Suprapubic skin (tissue), 4 donors: ENCODE data around the gene DFFB. TPM values are rescaled to one million over a fixed set of nuclear protein-coding genes. Genes with fewer than 3 reads are reported as not detected.

Experiments
- DNase-seq, 2 donors: peaks; one replicate each; pipeline ENCODE4 v3.0.0-alpha.2; 2019; ENCODE audit warnings: low spot score in 2 of 2
- H3K27ac ChIP-seq: fragments of 200-600 bp; sonication (generic); one replicate; pipeline ENCODE4 v1.5.1; 2019
- H3K27me3 ChIP-seq: fragments of 200-600 bp; sonication (generic); one replicate; pipeline ENCODE4 v1.5.1; 2019
- H3K36me3 ChIP-seq: fragments of 200-600 bp; sonication (generic); one replicate; pipeline ENCODE4 v1.5.1; 2019
- H3K4me1 ChIP-seq: fragments of 200-600 bp; sonication (generic); one replicate; pipeline ENCODE4 v1.5.1; 2019
- H3K4me3 ChIP-seq: fragments of 200-600 bp; sonication (generic); one replicate; pipeline ENCODE4 v1.5.1; 2019; ENCODE audit warnings: mild to moderate bottlenecking
- H3K9me3 ChIP-seq: fragments of 200-600 bp; sonication (generic); one replicate; pipeline ENCODE4 v1.5.1; 2019
- EP300 ChIP-seq: sonication (generic); formaldehyde crosslinking; IDR thresholded peaks from one replicate; pipeline ENCODE4 v1.6.1; 2017; ENCODE audit warnings: antibody characterized with exemption
- POLR2A ChIP-seq, 2 donors: fragments of 450-650 bp; IDR thresholded peaks; one replicate each; pipeline ENCODE4 v1.6.1; 2017; ENCODE audit warnings: antibody characterized with exemption in 2 of 2, mild to moderate bottlenecking in 2 of 2, moderate library complexity in 2 of 2
- POLR2AphosphoS5 ChIP-seq, 3 donors: sonication (generic); formaldehyde crosslinking; IDR thresholded peaks; one replicate each; pipeline ENCODE4 v1.6.1; 2017; ENCODE audit warnings: antibody characterized with exemption in 3 of 3
- WGBS: methylation state at CpG from one replicate; pipeline ENCODE4 v1.1.5; 2018; 5-methylcytosine and 5-hydroxymethylcytosine counted together
- total RNA-seq, 4 donors: library from RNA; depleted of rRNA; stranded (reverse); fragments of >200 nt; gene quantifications; one replicate each; pipeline ENCODE4 v1.1.0, GENCODE V29; 2016
- TF ChIP-seq, protein P1 (sequence below), 2 donors: fragments of 200-600 bp in 1 of 2; fragments of 450-650 bp in 1 of 2; sonication (generic) in 1 of 2; IDR thresholded peaks; one replicate each; pipeline ENCODE4 v1.5.1; 2016 to 2019; ENCODE audit warnings: antibody characterized with exemption in 2 of 2, mild to moderate bottlenecking in 1 of 2, moderate library complexity in 1 of 2

DFFB gene
- total RNA-seq, 4 donors from 2014 or later = 2.7 to 6.8 (median 4.2) TPM

DNA sequence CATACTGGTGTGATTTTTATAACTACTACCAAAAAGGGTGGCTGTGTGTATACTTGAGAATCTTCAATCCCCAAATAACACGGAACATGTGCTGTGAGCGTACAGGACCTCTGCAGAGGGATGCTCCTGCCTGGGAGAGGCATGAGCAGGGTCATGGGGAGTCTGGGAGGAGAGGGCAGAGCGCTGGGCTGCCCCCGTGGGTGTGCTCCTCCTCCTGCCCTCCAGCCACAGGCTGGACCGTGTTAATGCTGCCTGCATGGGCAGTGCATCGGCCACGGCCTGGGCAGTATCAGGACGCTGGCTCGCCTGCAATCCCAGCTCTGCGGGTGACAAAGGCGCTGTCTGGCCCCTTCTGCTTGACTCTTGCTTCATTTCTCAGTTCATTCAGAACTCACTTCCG, 6.4 kb upstream of the DFFB start:
- Histone ChIP-seq H3K4me3 (no peak overlapping the region), H3K27me3 (no peaks in the 10 kb centered on the region), H3K4me1 (peaks cover 4% of the 10 kb centered on the region), H3K9me3 (no peaks in the 10 kb centered on the region), H3K36me3 (peaks cover 42% of the 10 kb centered on the region), H3K27ac (no peak overlapping the region)
- DNase-seq = no peak
- WGBS = 84% methylated on average over 12 of the region's 12 CpGs
- TF ChIP-seq EP300 = no peak
- TF ChIP-seq, protein P1, sequence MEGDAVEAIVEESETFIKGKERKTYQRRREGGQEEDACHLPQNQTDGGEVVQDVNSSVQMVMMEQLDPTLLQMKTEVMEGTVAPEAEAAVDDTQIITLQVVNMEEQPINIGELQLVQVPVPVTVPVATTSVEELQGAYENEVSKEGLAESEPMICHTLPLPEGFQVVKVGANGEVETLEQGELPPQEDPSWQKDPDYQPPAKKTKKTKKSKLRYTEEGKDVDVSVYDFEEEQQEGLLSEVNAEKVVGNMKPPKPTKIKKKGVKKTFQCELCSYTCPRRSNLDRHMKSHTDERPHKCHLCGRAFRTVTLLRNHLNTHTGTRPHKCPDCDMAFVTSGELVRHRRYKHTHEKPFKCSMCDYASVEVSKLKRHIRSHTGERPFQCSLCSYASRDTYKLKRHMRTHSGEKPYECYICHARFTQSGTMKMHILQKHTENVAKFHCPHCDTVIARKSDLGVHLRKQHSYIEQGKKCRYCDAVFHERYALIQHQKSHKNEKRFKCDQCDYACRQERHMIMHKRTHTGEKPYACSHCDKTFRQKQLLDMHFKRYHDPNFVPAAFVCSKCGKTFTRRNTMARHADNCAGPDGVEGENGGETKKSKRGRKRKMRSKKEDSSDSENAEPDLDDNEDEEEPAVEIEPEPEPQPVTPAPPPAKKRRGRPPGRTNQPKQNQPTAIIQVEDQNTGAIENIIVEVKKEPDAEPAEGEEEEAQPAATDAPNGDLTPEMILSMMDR (IDR thresholded peaks at IDR 0.05) = no peak
- no peak for TF ChIP-seq POLR2AphosphoS5 (IDR thresholded peaks at IDR 0.05)

DNA sequence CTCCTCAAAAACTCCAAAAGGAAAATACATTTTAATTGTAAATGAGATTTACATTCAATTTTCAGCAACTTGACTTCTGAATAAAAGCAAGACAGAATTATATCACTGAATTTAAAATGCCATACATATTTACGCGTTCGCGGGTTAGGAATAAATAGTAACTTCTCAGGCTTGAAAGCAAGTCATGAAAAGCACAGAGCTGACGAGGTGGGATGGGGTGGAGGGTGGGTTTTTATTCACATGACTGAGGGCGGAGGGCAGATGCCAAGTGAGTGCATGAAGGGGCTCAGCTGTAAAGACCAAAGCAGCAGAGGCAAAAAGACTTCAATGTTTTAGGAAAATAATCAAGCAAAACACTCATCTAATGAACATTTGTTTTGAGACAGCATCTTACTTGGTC, 6.0 kb upstream of the DFFB start:
- H3K9me3 ChIP-seq = no peaks in the 10 kb centered on the region
- peaks cover 9% of the 10 kb centered on the region for H3K4me1 ChIP-seq
- WGBS = 93% methylated on average over 6 of the region's 6 CpGs
- no peaks in the 10 kb centered on the region for H3K27me3 ChIP-seq
- H3K4me3 ChIP-seq = no peak overlapping the region
- peaks cover 42% of the 10 kb centered on the region for H3K36me3 ChIP-seq
- no peak overlapping the region for H3K27ac ChIP-seq
- DNase-seq = no peak
- no peak for TF ChIP-seq POLR2AphosphoS5 (IDR thresholded peaks at IDR 0.05)
- no peak for TF ChIP-seq EP300
- TF ChIP-seq POLR2A (IDR thresholded peaks at IDR 0.05) = no peak
- TF ChIP-seq, protein P1 (IDR thresholded peaks at IDR 0.05) = no peak

DNA sequence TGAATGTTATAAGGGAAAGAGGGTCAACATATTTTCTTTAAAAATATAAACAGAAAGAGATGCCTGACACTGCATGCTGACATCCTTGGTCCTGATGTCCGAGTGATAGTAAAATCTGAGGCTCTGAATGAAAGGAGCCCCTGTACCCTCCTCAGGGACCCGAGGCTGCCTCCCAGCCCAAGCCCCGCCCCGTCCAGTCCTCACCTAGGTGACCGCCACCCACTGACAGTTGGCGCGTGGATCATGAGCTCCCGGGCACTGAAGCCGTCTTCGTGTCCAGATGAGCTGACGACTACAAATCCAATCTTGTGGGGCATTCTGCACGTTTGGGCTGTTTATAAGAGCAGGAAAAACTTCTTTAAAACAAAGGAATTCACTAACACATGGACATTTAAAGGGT, 5.2 kb upstream of the DFFB start:
- H3K36me3 ChIP-seq = peaks cover 35% of the 10 kb centered on the region
- DNase-seq = no peak
- 84% methylated on average over 12 of the region's 12 CpGs for WGBS
- no peak overlapping the region for H3K4me3 ChIP-seq
- H3K9me3 ChIP-seq = no peaks in the 10 kb centered on the region
- H3K27ac ChIP-seq = no peak overlapping the region
- H3K27me3 ChIP-seq = no peaks in the 10 kb centered on the region
- TF ChIP-seq, protein P1 (IDR thresholded peaks at IDR 0.05) = no peak
- TF ChIP-seq EP300 = no peak
- no peak for TF ChIP-seq POLR2A (IDR thresholded peaks at IDR 0.05)
- TF ChIP-seq POLR2AphosphoS5 (IDR thresholded peaks at IDR 0.05) = no peak
- H3K4me1 ChIP-seq = peaks cover 10% of the 10 kb centered on the region

DNA sequence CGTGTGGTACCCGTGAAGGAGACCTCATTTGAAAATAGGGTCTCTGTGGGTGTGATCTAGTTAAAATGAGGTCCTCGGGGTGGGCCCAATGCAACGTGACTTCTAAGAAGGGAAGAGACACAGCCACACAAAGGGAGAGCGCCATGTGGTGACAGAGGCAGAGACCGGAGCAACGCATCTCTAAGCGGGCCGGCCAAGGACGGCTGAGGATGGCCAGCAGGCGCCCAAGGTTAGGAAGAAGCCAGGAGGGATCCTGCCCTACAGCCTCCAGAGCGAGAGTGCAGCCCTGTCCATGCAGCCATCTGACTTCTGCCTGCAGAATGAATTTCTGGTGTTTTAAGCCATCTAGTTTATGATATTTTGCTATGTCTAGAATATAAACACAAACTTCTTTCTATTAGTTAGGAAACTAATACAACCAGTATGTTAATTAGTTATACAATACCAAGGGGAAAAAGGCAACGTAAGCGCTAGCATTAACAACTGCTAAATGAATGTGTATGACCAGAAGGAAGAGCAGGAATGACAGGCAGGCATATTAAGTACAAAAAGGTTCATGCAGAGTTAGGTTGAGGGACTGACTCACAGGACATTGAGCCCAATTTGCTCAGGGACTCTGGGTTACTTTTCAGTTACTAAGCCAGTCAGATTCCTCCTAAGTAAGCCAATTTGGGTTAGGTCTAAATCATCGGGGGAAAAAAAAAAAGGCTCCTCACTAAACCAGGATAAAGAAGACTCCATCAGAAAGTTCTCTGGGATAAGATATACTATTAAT, 4.4 kb upstream of the DFFB start:
- peaks cover 32% of the 10 kb centered on the region for H3K36me3 ChIP-seq
- no peak overlapping the region for H3K27ac ChIP-seq
- no peak overlapping the region for H3K4me3 ChIP-seq
- H3K9me3 ChIP-seq = no peaks in the 10 kb centered on the region
- TF ChIP-seq EP300 (no peak), POLR2AphosphoS5 (IDR thresholded peaks at IDR 0.05) (no peak), POLR2A (IDR thresholded peaks at IDR 0.05) (no peak)
- TF ChIP-seq, protein P1 (IDR thresholded peaks at IDR 0.05) = no peak
- no peak for DNase-seq
- no peaks in the 10 kb centered on the region for H3K27me3 ChIP-seq
- WGBS = 77% methylated on average over 15 of the region's 15 CpGs
- H3K4me1 ChIP-seq = peaks cover 15% of the 10 kb centered on the region

DNA sequence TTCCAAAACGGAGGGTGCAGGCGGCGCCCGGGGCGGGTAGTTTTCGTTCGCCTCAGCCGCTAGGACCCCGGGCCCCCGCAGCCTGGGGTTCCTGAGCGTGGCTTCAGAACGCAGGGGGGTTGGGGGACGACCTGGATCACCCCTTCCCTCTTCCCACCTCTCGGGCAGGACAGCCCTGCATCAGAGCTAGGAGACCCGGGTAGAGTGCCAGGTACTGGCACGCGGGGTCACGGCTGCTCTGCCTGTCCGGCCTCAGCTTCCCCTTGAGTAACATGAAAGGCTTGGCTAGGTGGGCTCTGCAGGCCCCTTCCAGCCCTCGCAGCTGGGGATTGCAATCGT, 484 bp downstream of the DFFB start:
- TF ChIP-seq, protein P1 (IDR thresholded peaks at IDR 0.05) = no peak
- TF ChIP-seq EP300 (no peak), POLR2AphosphoS5 (IDR thresholded peaks at IDR 0.05) (no peak), POLR2A (IDR thresholded peaks at IDR 0.05) (no peak)
- no CpG with 5 or more reads among the region's 21 CpGs for WGBS
- H3K4me3 ChIP-seq = peak overlapping the region; percentile 75

More for the DNA sequence above, 484 bp downstream of the DFFB start:
- Histone ChIP-seq H3K27me3 (no peaks in the 10 kb centered on the region), H3K27ac (peak overlapping the region; percentile 88), H3K9me3 (no peaks in the 10 kb centered on the region), H3K36me3 (no peaks in the 10 kb centered on the region), H3K4me1 (peaks cover 26% of the 10 kb centered on the region)
- DNase-seq = no peak
